HCT116 (cell line): ENCODE data around the gene TGFBR1.

ENCODE experiments used
- CEBPB ChIP-seq: IDR thresholded peaks from 2 replicates; pipeline ENCODE4 v1.6.1; 2012; ENCODE audit warnings: low read depth
- CTCF ChIP-seq, 3 experiments: fragments of 200-600 bp in 1 of 3; sonication (generic) in 1 of 3; IDR thresholded peaks in 2 of 3; conservative IDR thresholded peaks in 1 of 3; 2 replicates each; pipeline ENCODE4 v1.5.1; 2012 to 2017; ENCODE audit warnings: low read depth in 2 of 3, low read length in 2 of 3, antibody characterized with exemption in 1 of 3, borderline replicate concordance in 1 of 3, control low read depth in 1 of 3, mild to moderate bottlenecking in 1 of 3, mixed read lengths in 1 of 3, mixed run types in 1 of 3, moderate library complexity in 1 of 3; ENCODE audit not compliant: insufficient read depth in 1 of 3
- ELF1 ChIP-seq: IDR thresholded peaks from 2 replicates; pipeline ENCODE4 v1.6.1; 2012; ENCODE audit warnings: low read depth, borderline replicate concordance
- EZH2 ChIP-seq: fragments of 200-600 bp; sonication (generic); IDR thresholded peaks from 2 replicates; pipeline ENCODE4 v1.6.1; 2017; ENCODE audit warnings: antibody characterized with exemption, mixed run types
- POLR2A ChIP-seq: IDR thresholded peaks from 2 replicates; pipeline ENCODE4 v1.7.0; 2011; ENCODE audit warnings: borderline replicate concordance; ENCODE audit not compliant: insufficient read depth, insufficient read length; ENCODE audit errors: extremely low read depth
- RAD21 ChIP-seq: IDR thresholded peaks from 2 replicates; pipeline ENCODE4 v1.6.1; 2012; ENCODE audit warnings: low read depth, mild to moderate bottlenecking

GRCh38 chr9:99139868-99140267, 35.0 kb downstream of the TGFBR1 start:
- TF ChIP-seq POLR2A (no peak), CTCF (IDR thresholded peaks at IDR 0.05 in 2 of 3, conservative IDR thresholded peaks at IDR 0.05 in 1 of 3; ENCODE audit: borderline replicate concordance in 1 of 3, insufficient read depth in 1 of 3, low read depth in 2 of 3, low read length in 2 of 3) (no peak), ELF1 (no peak), RAD21 (no peak), CEBPB (no peak), EZH2 (no peak)
